ENCODE results near the gene SCARF1.

Gene SCARF1

DNA sequence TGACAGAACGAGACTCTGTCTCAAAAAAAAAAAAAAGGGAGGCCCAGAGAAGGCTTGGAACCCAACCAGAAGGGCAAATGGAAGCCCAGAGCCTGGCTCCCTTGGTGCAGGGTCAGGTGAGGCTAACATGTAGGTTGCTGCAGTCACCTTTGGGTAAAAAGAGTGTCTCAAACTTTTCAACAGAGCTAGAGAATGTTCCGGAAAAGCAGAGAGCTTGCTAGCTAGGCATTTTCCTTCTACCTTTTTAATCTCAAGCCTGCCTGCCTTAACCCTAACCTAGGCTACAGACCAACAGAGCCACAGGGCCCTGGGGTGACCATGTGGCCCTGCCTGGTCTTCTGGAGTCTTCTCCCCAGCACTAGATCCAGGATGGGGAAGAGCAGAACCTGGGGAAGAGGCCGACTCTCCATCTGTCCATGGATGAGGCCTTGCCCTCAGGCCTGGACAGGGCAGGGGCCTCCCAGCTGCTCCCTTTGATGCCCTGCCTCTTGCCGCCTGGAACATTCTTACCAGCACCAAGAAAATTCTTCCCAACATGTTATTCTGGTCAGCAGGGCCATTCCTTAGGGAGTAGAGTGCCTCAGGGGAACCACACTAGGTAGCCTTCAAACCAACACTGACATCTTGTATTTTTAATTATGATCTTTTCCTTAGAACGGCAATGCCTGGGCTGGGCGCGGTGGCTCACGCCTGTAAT lies 47.0 kb downstream of the SCARF1 start:
- DNase-seq (ENCODE audit: low read depth), result no peak

GRCh38 chr17:1597861-1598342 lies 47.6 kb downstream of the SCARF1 start:
- DNase-seq (ENCODE audit: low read depth), result no peak

- no peak for DNase-seq (ENCODE audit: low read depth)
Measured at GRCh38 chr17:1593630-1593931, 52.0 kb downstream of the SCARF1 start.

GRCh38 chr17:1592751-1593629 lies 52.5 kb downstream of the SCARF1 start:
- DNase-seq (ENCODE audit: low read depth), result no peak

GRCh38 chr17:1591474-1592090 lies 54.0 kb downstream of the SCARF1 start:
- no peak for DNase-seq (ENCODE audit: low read depth)

GRCh38 chr17:1590747-1591473 lies 54.6 kb downstream of the SCARF1 start:
- DNase-seq (ENCODE audit: low read depth), result no peak

- no peak for DNase-seq (ENCODE audit: low read depth)
Measured at GRCh38 chr17:1590029-1590746, 55.3 kb downstream of the SCARF1 start.

- DNase-seq (ENCODE audit: low read depth), result no peak
Measured at GRCh38 chr17:1588821-1589585, 56.5 kb downstream of the SCARF1 start.

GRCh38 chr17:1584167-1584566 lies 61.4 kb downstream of the SCARF1 start:
- no peak for DNase-seq (ENCODE audit: low read depth)
